ENCODE results near the gene GALNS. TPM values are rescaled to one million over a fixed set of nuclear protein-coding genes. Genes with fewer than 3 reads are reported as not detected.
A peak's percentile ranks its signal among the peaks of the same experiment; 100 is the strongest.
"Not testable (repeated sequence)": the region's sequence is repeated elsewhere in the genome, so short reads cannot be mapped to it uniquely, and the experiment has no call there.

Gene GALNS
- total RNA-seq, 1 experiment from 2014 or later, result 21.5 TPM

DNA sequence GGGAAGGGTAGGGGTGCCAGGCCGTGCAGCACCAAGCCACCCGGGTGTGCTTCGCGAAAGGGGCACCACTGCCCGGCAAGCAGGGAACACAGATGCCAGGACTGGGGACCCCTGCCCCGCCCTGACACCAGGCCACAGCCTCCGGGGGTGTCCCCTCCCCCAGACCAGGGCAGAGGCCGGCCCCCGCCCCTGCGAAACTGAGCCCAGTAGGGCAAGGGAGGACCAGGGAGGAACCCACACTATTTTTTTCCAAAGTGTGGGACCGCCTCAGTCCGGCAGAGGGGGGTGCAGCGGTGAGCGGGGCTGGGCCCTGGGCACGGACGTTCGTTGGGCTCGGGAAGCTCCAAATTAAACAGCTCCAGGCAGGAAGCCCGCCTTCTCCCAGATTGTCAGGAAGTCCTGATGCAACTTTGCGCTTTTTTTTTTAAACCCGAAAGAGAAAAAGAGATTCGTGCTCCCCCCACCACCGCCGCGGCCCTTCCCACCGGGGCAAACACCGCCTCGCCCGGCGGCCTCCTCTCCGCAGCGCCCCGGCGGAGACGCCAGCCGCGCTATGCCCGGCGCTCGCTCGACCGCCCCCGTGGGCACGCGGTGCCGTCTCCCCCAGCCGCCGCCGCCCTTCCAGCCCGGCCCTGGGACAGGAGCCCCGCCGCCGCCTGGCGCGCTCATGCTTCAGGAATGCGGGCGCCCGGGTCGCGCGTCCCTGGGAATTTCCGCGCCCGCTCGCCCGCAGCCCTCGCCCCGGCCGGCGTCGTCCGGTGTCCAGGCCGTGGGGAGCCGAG is 72.5 kb downstream of the GALNS start:
- peak; percentile 79 for DNase-seq (ENCODE audit: low read depth)

DNA sequence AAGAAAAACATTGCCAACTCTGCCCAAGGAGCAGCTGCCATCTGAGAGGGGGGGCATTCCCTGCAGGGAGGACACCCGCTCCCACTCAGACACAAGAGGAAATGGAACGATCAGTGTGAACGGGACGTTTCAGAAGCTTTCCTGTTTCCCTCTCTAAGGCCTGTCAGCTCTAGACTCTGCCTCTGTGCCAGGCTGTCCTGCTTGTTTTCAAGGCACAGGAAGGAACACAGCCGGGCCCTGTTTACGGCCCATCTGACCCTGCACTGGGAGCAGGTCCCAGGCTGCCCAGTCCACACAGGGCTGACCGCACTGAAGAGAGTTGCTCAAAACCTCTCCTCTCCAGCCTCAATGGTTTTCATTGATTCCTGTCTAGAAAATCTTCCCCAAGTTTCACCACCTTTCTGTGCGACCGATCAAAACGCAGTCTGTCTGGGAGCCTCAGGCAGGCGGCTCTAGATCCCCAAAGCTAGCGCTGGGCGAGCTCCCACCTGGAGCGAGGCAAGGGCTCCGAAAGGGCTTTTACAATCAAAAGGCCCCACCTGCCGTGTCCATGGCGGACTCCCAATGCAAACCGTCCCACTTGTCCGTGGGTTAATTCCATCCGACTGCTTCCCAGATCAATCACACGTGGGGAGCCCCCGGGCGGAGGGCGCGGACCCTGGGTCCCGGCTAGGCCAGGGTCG is 73.2 kb downstream of the GALNS start:
- peak; percentile 65 for DNase-seq (ENCODE audit: low read depth)

- peak; percentile 82 for DNase-seq (ENCODE audit: low read depth)
Measured at GRCh38 chr16:88782454-88783390, 74.0 kb downstream of the GALNS start.

DNA sequence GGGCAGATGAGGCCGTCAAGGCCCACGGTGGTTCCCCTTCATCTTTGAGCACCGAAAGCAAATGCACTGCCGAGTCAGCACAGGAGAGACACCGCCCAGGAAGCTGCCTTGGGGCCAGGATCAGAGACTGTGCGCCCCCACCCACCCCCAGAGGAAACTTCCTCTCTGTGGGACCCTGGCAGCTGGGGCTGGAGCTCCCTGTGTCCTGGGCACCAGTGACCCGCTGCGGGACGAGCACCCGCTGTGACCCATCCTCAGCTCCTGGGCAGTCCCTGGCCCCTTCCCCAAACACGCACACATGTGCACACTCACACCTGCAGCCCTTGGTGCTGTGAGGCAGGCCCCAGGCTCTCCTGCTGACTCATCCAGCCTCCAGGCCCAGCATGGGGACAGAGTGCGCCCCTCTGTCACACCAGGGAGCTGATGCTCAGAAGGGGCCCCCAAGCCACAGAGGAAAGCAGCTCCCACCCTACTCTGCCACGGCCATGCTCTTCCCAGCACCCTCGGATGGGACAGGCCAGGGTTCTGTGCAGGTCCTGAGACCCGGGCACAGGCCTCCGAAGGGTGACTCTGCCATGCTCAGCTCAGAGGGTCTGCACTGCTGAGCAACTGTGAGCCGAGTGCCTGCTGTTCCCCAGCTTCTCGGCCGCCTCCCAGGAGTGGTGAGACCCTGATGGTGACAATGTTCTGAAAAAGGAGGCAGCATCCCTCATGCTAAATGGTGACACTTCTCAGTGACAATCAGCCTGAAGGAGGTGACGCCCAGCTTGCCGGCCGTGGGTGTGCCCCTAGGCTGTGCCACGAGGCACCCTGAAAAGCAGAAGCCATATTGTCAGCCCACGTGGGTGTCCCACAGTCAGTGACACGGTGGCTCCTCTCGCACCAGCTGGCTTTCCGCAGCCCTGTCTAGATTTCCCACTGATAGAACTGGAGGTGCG is 75.3 kb downstream of the GALNS start:
- no peak for DNase-seq (ENCODE audit: low read depth)

DNA sequence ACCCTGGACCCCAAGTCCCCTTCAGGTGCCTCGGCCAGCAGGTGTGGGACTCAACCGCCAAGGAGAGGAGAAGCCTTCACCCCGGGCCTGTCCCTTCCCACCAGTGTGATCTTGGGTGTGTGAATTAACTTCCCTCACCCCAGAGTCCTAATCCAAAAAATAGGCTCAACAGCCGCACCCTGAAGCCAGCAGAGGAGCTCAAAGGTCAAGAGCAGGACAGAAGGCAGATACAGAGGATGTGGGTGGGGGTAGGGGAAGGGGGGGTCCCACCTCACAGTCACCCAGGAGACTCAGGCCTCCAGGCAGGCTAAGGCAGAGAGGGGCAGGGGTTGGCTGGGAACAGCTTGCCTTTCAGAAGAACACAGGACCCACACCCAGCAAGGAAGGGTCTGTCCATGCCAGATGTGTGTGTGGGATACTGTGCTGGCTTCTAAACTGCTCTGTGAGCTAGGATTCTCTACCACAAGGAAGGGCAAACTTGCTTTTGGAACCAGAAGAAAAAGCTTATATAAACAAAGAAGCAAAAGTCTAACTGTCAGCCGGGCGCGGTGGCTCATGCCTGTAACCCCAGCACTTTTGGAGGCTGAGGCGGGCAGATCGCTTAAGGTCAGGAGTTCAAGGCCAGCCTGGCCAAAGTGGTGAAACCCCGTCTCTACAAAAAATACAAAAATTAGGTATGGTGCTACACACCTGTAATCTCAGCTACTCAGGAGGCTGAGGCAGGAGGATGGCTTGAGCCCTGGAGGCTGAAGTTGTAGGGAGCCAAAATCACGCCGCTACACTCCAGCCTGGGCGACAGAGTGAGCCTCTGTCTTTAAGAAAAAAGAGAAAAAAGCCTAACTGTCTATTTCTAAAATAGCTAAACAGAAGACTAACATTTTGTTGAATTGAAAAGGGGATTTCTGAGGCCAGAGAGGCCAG is 76.3 kb downstream of the GALNS start:
- DNase-seq (ENCODE audit: low read depth), result no peak

DNA sequence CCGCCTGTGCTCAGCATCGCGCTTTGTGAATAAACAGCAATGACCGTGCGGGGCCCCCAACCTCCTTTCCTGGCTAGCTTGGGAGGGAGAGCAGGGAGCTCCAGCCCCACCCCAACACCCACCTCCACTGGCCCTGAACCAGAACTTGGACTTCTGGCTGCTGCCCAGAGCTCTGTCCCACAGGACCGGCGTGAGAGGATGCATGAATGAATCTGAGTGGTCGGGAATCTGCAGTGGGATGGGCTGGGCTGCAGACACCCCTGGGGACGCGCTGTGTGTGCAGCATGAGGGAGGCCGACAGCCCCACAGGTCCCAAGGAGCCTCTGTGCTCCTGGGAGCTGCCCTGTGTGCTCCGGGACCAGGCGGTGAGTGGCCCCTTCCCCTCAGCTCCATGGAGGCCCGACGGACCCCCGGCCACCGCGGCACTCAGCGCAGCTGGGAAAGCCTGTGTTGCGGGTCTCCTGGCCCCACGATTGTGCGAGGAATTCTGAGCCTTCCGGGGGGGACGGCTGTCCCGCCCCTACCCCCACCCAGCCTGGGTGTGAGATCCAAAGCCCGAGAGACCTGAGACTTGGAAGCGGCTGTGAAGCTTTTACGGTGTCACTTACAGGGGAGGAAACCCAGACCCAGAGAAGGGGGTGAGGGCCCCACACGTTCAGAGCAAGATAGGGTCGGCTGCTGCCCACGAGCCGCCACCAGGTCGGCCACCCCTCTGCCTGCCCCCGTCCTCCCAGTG is 77.2 kb downstream of the GALNS start:
- no peak for DNase-seq (ENCODE audit: low read depth)

DNA sequence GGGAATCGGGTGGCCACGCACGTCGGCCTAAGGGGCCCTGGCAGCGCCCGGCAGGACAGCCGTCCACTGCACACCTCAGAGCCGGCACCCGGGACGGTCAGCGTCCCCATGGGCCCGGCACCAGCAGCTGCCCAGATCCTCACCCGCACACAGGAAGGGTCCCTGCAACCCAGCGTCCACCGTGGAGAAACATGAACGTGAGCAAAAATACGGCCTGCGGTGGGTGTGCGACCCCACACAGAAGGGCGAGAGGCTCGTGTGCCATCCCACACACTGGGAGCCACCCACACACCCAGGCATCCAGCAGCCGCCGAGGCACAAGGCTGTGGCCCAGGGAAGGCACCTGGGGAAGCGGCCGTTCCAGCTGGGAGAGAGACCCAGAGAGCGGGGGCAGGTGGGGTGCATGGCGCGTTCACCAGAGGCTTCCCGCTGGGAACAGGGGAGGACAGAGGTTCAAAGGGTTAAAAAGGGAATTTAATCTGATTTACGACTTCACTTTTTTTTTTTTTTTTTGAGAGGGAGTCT is 78.1 kb downstream of the GALNS start:
- no peak for DNase-seq (ENCODE audit: low read depth)

- no peak for DNase-seq (ENCODE audit: low read depth)
Measured at GRCh38 chr16:88778271-88778525, 78.5 kb downstream of the GALNS start.

GRCh38 chr16:88777471-88778270 is 79.1 kb downstream of the GALNS start:
- DNase-seq (ENCODE audit: low read depth), result no peak

- no peak for DNase-seq (ENCODE audit: low read depth)
Measured at GRCh38 chr16:88775825-88776224, 80.9 kb downstream of the GALNS start.

DNA sequence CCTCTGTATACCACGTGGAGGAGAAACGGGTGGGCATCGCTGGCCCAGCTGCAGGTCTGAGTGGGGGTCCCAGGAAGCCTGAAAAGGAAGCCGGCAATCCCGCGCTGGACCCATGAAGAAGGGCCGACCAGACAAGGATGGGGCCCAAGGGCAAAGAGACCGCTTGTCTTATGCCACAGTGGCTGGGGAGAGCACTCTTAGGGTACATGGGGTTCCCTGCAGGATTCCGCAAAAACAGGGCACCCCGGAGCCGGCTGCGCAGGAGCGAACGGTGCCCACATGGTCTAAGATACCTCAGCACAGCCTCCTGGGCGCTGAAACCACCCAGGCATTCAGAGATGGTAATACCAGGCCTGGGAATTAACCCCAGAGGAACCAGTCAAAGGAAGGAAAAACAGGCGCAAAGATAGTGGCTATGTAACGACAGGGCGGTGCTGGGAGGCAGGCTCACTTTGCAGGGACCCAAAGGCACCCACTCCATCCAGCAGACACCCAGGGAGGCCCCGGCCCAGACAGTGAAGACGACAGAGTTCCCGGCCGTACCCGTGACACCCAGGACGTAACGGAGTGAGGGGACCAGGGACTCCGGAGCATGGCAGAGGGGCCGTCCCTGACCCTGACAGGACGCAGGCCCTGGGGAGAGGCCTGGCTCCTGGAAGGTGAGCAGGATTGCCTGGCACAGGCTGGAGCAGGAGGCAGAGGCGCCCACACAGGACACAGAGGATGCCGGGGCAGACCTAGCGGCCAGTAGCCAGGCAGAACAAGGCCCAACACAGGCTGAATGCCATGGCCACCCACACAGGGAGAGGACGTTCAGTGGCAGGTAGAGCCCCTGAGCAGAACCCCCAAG is 82.0 kb downstream of the GALNS start:
- no peak for DNase-seq (ENCODE audit: low read depth)

DNA sequence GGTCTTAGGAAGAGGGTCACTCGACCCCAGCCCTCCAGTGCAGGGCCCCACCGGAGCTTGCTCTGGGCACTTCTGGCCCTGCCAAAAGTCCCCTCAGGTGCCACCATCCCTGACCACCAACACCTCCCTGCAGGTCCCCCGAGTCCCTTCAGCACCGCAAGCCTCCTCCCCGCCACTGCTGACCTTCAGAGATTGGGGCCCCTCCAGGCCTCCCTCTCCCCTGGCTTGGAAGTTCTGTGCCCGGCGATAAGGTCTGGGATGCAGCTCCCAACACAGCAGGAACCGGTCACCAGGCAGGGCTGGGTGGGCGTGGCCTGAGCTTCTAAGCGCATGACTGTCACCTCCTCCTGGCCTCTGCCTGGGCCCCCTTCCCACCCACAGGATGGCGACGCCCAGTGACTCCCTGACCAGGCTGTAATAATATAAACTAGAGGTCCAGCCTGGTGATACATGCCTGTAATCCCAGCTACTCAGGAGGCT is 82.9 kb downstream of the GALNS start:
- DNase-seq (ENCODE audit: low read depth), result peak; percentile 86

DNA sequence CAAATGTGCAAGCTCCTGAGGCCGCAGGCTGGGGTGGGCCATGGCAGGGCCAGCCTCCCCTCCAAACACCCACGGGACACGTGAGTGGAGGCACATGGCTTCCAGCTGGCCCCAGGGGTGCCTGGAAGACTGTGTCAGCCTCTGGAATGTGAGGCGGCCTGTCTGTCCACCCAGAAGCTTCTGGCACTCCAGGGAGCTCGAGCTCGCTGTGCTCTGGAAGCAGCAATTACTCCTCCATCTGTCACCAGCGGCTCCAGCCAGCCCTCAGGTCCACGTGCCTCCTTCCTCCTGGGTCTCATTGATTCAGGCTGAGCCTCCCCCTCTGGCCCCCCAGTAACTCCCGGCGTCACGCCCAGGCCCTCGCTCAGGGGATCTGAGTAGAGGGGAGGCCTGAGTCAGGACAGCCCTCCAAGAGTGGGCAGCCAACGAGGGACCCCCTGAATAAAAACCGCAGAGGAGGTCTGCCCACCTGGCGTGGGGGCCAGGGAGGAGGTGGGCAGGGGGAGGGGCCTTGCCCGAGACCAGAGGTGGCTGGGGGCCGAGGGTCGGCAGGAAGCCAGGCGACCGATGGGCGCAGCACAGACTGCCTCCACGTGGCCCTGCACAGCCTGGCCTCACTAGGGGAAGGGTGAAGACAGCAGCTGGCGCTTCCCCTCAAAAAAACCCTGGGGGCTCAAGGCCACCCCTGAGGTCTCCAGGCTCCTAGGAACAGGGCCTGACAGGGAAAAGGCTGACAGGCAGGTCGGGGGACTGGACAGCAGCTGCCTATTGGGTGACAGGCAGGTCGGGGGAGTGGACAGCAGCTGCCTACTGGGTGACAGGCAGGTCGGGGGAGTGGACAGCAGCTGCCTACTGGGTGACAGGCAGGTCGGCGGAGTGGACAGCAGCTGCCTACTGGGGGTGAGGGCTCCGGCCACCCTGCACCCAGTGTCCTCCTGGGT is 83.6 kb downstream of the GALNS start:
- peak; percentile 91 for DNase-seq (ENCODE audit: low read depth)

GRCh38 chr16:88771781-88772180 is 85.0 kb downstream of the GALNS start:
- DNase-seq (ENCODE audit: low read depth), result not testable (repeated sequence)

DNA sequence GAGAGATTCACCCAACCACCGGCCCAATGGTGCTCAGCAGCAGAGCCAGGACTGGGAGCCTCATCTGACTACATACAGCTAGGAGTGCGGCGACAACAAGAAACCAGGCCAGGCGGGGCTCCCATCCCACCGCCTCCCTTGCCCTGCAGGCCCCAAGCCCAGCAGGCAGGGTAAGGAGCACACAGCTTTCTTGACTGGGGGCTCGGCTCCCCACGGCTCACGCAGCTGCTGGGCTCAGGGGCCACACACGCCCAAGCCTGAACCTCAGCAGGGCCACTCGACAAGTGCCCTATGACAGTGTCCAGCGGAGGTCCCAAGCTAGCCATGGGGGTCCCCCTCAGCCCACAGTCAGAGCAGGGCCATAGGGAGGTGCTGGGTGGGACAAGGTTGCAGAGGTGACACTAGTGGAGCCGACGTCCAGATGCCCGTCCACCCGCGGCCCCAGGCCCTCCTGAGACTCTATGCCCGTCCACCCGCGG is 85.4 kb downstream of the GALNS start:
- DNase-seq (ENCODE audit: low read depth), result no peak

All from LHCN-M2 (cell line).